Thoracic aorta (tissue), 2 donors: ENCODE measurements around the gene MRPL49. TPM values are rescaled to one million over a fixed set of nuclear protein-coding genes. Genes with fewer than 3 reads are reported as not detected.
A peak's percentile ranks its signal among the peaks of the same experiment; 100 is the strongest.

Experiments
- ATAC-seq: fragments of 150-250 bp; one replicate; pipeline ENCODE4 v1.8.0; 2017; ENCODE audit warnings: low read depth; ENCODE audit not compliant: insufficient number of reproducible peaks, low FRiP score
- DNase-seq: peaks from one replicate; pipeline ENCODE4 v3.0.0-alpha.2; 2020; ENCODE audit warnings: low spot score
- H3K27ac ChIP-seq, 2 donors: fragments of 200-600 bp; sonication (generic); 1 replicate in 1 of 2; 2 replicates in 1 of 2; pipeline ENCODE4 v1.5.1; 2016; ENCODE audit warnings: mild to moderate bottlenecking in 2 of 2, moderate library complexity in 2 of 2
- H3K27me3 ChIP-seq: fragments of 200-600 bp; sonication (generic); replicated peaks from 2 replicates; pipeline ENCODE4 v1.6.0; 2016; ENCODE audit warnings: mild to moderate bottlenecking; ENCODE audit not compliant: insufficient read depth
- H3K36me3 ChIP-seq: fragments of 200-600 bp; sonication (generic); one replicate; pipeline ENCODE4 v1.5.1; 2016
- H3K4me1 ChIP-seq, 2 donors: fragments of 200-600 bp; sonication (generic); 1 replicate in 1 of 2; 2 replicates in 1 of 2; pipeline versions ENCODE4 v1.5.1 to v1.6.0; 2016; ENCODE audit warnings: low read depth in 2 of 2, mild to moderate bottlenecking in 1 of 2; ENCODE audit not compliant: control insufficient read depth in 1 of 2
- H3K4me3 ChIP-seq: fragments of 200-600 bp; sonication (generic); 2 replicates; pipeline ENCODE4 v1.5.1; 2016; ENCODE audit warnings: mild to moderate bottlenecking
- H3K9me3 ChIP-seq: fragments of 200-600 bp; sonication (generic); 2 replicates; pipeline ENCODE4 v1.5.1; 2016
- total RNA-seq, 2 donors: library from RNA; depleted of rRNA; stranded (reverse); fragments of >200 nt; gene quantifications; one replicate each; pipeline versions ENCODE4 v1.1.0 to v1.2.3, GENCODE V29; 2016
- TF ChIP-seq, protein P1 (sequence below): fragments of 200-600 bp; sonication (generic); IDR thresholded peaks from one replicate; pipeline ENCODE4 v1.5.1; 2019; ENCODE audit warnings: antibody characterized with exemption

MRPL49 gene
- total RNA-seq, 2 donors from 2014 or later, result 44.6 to 61.1 TPM

DNA sequence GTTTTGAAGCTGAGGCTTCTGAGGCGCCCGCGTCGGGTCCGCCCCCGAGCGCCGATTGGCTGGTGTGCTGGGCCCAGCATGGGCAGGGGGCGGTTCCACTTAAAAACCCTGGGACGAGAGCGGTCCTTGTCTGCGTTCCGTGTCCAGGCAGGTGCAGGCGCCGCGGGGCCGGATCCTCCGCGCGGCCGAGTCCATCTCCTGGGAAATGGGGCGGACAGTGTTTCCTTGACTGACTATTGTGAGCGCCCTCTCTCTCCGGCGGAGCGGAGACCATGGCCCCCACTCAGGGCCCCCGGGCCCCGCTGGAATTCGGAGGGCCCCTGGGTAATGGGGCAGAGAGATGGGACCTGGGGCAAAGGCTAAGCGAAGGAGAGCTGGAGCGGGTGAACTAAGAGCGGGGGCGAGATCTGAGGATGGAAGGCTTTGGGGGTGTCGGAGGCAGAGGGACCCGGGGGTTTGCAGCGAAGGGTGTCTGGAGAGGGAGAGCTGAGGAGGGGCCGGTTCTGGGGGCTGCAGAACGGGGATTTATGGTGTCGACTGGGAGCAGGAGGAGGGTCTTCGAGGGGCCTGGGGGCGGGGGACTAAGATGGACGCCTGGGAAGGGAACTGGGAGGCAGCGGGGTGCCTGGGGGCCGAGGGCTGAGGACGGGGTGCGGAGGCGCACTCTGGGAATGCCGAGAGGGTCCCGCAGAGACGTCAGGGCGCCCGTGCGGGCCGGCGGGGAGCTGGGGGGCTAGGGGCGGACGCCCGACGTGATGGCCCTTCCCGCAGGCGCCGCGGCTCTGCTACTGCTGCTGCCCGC, 10.2 kb upstream of the MRPL49 start, which contains the start of gene TM7SF2:
Gene TM7SF2 (plus strand): TSS at position 129 of the 802 bp plus-strand sequence. CDS start 144 bp downstream, at position 273.
- peaks cover 25 to 45% of the 10 kb centered on the region in 2 donors for H3K4me1 ChIP-seq
- H3K36me3 ChIP-seq, result peaks cover 25% of the 10 kb centered on the region
- DNase-seq (peak; percentile 83), ATAC-seq (peak; percentile 44)
- peak within 1 kb of the TSS; percentile 88 for H3K4me3 ChIP-seq
- TF ChIP-seq, protein P1, sequence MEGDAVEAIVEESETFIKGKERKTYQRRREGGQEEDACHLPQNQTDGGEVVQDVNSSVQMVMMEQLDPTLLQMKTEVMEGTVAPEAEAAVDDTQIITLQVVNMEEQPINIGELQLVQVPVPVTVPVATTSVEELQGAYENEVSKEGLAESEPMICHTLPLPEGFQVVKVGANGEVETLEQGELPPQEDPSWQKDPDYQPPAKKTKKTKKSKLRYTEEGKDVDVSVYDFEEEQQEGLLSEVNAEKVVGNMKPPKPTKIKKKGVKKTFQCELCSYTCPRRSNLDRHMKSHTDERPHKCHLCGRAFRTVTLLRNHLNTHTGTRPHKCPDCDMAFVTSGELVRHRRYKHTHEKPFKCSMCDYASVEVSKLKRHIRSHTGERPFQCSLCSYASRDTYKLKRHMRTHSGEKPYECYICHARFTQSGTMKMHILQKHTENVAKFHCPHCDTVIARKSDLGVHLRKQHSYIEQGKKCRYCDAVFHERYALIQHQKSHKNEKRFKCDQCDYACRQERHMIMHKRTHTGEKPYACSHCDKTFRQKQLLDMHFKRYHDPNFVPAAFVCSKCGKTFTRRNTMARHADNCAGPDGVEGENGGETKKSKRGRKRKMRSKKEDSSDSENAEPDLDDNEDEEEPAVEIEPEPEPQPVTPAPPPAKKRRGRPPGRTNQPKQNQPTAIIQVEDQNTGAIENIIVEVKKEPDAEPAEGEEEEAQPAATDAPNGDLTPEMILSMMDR, result no peak
- H3K27ac ChIP-seq, result peak within 1 kb of the TSS; percentile 46 to 54
- H3K9me3 ChIP-seq, result no peaks in the 10 kb centered on the region
- H3K27me3 ChIP-seq, result no peaks in the 10 kb centered on the region

DNA sequence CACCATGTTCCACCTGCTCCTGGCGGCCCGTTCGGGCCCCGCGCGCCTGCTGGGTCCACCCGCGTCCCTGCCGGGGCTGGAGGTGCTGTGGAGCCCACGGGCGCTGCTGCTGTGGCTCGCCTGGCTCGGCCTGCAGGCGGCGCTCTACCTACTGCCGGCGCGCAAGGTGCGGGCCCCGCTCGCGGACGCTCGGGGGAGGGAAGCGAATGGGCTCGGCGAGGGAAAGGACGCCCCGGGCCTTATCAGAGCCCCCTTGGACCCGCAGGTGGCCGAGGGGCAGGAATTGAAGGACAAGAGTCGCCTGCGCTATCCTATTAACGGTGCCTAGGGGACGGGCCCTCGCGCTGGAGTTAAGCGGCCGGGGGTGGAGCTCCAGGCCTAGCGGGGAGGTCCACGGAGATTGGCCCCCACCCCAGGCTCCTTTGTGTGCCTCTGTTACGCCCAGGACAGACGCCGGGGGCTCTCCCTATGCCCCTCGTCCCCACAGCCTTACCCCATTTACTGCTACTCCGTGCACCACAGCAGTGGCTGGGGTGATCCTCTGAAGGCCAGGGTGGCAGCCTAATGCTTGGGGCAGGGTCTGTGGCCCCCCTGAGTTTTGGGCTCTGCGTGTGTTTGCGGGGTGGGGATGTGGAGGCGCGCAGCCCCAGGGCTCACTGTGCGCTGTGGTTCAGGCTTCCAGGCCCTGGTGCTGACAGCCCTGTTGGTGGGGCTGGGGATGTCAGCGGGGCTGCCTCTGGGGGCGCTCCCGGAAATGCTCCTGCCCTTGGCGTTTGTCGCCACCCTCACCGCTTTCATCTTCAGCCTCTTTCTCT, 9.4 kb upstream of the MRPL49 start:
- H3K4me3 ChIP-seq, result peak overlapping the region; percentile 88
- H3K27ac ChIP-seq, result peak overlapping the region in 1 of 2 donors; percentile 54
- H3K9me3 ChIP-seq, result no peaks in the 10 kb centered on the region
- peaks cover 25 to 47% of the 10 kb centered on the region in 2 donors for H3K4me1 ChIP-seq
- peaks cover 21% of the 10 kb centered on the region for H3K36me3 ChIP-seq
- no peaks in the 10 kb centered on the region for H3K27me3 ChIP-seq
- no peak for ATAC-seq
- TF ChIP-seq, protein P1, result peak; percentile 82
- DNase-seq, result no peak

DNA sequence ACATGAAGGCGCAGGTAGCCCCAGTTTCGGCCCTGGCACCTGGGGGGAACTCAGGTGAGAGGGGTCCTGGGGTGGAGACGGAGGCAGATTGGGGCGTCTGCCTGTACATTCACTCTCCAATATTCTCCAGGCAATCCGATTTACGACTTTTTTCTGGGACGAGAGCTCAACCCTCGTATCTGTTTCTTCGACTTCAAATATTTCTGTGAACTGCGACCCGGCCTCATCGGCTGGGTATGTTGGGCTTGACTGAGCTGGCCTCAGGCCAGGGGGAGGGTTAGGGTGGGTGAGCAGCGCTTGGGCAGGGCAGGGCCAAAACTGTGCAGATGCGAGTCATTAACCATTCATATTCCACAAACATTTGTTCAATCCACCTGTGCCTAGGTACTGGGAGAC, 8.8 kb upstream of the MRPL49 start:
- TF ChIP-seq, protein P1, result no peak
- Histone ChIP-seq H3K27me3 (no peaks in the 10 kb centered on the region), H3K36me3 (peaks cover 15% of the 10 kb centered on the region), H3K27ac (no peak overlapping the region), H3K4me3 (peak overlapping the region; percentile 88), H3K9me3 (no peaks in the 10 kb centered on the region), H3K4me1 (peaks cover 25 to 47% of the 10 kb centered on the region in 2 donors)
- ATAC-seq (no peak), DNase-seq (no peak)

DNA sequence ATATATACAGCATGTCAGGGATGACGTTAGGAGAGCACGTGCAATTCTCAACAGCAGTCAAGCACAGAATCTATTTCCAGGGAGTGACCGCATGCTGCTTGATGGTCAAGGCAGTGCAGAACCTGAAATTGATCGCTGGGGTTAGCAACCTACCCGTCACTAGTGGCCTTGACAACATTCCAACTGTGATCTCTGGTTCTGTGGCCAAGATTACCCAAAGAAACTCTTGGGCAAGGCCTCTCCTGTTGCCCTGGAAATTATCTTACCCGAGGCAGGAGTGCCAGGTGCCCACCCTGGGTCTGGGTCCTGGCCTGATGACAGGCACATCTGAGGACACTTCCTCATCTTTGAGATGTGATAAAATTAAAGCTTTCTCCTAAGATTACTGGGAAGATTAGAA, 8.3 kb upstream of the MRPL49 start:
- ATAC-seq, result no peak
- no peak for DNase-seq
- Histone ChIP-seq H3K27ac (no peak overlapping the region), H3K36me3 (peaks cover 10% of the 10 kb centered on the region), H3K27me3 (no peaks in the 10 kb centered on the region), H3K4me3 (no peak overlapping the region), H3K9me3 (no peaks in the 10 kb centered on the region), H3K4me1 (peaks cover 25 to 47% of the 10 kb centered on the region in 2 donors)
- TF ChIP-seq, protein P1, result no peak
